TTC549 (cell line): Measurements from ENCODE around the gene SUCLG2.
"Not testable (repeated sequence)": the region's sequence is repeated elsewhere in the genome, so short reads cannot be mapped to it uniquely, and the experiment has no call there.

Source experiments
- FAIRE-seq: peaks from 2 replicates; lab custom pipeline; 2012; peaks lifted over from hg19 to GRCh38; lab: Jason Lieb, UNC

SUCLG2 gene

DNA sequence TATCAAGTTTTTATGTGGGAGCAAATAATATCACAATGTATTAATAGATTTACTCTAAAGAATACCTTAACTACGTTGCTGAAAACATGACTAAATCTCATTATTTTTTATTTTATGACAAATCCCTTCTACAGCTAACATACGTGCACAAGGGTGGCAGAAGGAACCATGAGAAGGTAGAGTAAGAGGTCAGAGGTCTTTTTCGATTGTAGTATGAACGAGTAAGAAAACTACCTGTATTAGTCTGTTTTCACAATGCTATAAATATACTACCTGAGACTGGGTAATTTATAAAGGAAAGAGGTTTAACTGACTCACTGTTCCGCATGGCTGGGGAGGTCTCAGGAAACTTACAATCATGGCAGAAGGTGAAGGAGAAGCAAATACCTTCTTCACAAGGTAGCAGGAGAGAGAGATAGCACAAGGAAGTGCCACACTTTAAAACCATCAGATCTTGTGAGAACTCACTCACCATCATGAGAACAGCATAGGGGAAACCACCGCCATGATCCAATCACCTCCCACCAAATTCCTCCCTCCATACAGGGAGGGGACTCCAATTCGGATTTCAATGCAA is 95.3 kb downstream of the SUCLG2 start:
- FAIRE-seq, result no peak

- no peak for FAIRE-seq
These were observed 96.0 kb downstream of the SUCLG2 start for GRCh38 chr3:67558426-67558825.

GRCh38 chr3:67557848-67558355 is 96.5 kb downstream of the SUCLG2 start:
- no peak for FAIRE-seq

DNA sequence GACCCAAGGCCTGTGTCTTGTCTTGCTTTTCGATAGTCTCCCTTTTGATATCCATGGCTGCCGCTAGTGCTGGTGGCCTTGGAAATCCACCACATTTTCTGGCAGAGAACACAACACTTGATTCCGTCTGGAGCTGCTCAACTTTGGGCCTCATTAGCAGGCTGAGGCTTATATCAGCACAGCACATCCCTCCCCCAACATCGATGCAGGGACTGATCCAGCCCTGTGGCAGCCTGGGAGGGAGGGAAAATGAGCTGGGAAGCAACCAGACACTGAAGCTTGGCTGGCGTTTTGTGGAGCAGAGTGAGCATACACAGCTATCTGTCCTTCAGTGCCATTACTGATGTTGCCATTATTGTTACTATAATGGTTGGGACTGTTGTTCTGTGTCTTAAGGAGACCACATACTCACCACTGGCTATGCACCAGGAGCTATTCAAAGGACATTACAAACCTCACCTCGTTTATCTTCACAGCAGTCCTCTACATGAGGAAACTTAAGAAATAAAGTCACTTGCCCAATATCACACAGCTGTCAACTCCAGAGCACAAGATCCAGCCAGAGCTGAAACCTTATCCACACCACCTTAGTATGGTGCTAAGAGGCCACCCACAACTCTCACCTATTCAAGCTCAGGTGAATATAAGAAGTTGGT is 102.9 kb downstream of the SUCLG2 start:
- FAIRE-seq, result no peak

- FAIRE-seq, result no peak
These were observed 103.9 kb downstream of the SUCLG2 start for GRCh38 chr3:67550541-67550940.

- not testable (repeated sequence) for FAIRE-seq
These were observed 111.7 kb downstream of the SUCLG2 start for GRCh38 chr3:67542502-67543250.

DNA sequence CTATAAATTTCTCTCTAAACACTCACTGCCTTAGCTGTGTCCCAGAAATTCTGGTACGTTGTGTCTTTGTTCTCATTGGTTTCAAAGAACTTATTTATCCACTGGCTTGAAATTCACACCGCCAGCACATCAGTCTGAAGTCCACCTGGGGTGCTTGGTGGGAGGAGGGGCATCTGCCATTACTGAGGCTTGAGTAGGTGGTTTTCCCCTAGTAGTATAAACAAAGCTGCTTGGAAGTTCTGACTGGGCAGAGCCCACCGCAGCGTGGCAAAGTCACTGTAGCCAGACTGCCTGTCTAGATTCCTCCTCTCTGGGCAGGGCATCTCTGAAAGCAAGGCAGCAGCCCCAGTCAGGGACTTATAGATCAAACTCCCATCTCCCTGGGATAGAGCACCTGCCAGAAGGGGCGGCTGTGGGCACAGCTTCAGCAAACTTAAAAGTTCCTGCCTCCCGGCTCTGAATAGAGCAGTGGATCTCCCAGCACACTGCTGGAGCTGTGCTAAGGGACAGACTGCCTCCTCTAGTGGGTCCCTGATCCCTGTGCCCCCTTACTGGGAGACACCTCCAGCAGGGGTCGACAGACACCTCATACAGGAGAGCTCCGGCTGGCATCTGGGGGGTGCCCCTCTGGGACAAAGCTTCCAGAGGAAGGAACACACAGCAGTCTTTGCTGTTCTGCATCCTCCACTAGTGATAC is 114.1 kb downstream of the SUCLG2 start:
- FAIRE-seq, result no peak

- not testable (repeated sequence) for FAIRE-seq
These were observed 117.2 kb downstream of the SUCLG2 start for GRCh38 chr3:67537203-67537602.

DNA sequence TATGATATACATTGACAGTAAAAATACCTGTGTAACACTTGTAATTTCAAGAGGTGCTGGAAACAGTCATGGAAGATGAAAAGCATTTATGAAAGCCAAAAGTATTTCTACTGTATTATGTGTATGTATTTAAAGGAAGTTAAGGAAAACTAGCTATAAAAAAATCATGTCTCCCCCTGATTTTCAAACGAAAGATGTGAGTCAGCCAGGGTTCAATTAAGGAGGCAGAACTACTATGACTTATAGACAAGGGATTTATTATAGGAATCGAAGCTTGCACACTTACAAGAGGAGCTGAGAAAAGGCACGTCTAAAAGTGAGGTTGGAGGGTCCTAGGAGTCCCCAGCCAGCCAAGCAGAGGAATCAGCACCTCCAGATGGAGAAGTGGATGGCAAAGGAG is 119.4 kb downstream of the SUCLG2 start:
- no peak for FAIRE-seq

- FAIRE-seq, result no peak
These were observed 119.8 kb downstream of the SUCLG2 start for GRCh38 chr3:67534594-67534993.

- FAIRE-seq, result no peak
These were observed 123.0 kb downstream of the SUCLG2 start for GRCh38 chr3:67531181-67532101.

DNA sequence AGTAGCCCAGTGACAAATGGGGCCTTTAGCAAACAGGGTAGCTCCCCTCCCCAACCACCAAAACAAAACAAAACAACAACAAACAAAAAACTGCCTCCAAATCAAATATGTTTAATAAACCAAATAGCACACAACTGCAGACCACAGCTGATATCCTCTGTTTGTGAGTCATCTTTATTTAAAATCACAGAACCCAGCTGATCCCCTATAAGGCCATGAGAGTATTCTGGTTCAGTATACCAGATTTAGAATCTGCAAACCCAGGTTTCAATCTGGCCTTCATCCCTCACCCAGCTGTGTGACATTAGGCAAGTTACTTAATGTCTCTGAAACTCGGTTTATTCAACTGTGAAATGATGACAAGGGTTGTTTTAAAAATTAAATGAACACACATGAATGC is 124.5 kb downstream of the SUCLG2 start:
- no peak for FAIRE-seq

DNA sequence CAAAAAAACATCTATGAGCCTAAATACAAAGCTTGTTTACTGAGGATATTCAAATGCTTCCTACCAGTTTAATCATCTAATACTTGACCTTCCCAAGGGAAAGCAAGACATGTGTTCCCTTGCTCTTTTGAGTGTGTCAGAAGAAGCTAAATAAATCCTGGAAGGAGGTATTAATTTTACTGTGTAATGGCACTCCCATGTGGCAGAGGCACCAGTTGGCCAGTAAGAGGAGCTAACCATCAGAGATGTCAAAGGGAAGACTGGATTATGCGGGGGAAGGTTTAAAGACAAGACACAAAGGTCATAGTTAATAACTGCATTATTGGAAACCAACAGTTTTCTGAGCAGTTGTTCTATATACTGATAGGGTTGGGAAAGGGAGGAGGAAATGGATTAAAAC is 125.1 kb downstream of the SUCLG2 start:
- FAIRE-seq, result no peak

GRCh38 chr3:67526246-67526645 is 128.2 kb downstream of the SUCLG2 start:
- no peak for FAIRE-seq

DNA sequence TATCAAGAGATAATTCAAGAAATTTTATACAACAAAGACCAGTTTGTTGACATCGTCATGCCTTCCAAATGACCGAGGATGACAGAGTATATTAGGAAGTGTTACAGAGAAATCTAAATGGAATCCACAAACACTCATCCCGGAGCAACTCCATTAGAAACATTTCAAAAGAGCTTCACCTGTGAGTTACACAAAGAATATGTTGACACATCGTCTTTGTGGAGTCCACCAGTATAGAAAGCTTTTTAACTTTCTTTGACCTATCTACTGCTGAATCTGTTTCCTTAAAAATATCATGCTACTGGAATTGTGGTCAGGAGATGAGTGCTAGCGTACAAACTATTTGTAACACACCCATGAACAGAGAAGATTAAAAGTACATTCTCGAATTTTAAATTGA is 130.4 kb downstream of the SUCLG2 start:
- no peak for FAIRE-seq

- FAIRE-seq, result no peak
These were observed 132.3 kb downstream of the SUCLG2 start for GRCh38 chr3:67522081-67522480.

DNA sequence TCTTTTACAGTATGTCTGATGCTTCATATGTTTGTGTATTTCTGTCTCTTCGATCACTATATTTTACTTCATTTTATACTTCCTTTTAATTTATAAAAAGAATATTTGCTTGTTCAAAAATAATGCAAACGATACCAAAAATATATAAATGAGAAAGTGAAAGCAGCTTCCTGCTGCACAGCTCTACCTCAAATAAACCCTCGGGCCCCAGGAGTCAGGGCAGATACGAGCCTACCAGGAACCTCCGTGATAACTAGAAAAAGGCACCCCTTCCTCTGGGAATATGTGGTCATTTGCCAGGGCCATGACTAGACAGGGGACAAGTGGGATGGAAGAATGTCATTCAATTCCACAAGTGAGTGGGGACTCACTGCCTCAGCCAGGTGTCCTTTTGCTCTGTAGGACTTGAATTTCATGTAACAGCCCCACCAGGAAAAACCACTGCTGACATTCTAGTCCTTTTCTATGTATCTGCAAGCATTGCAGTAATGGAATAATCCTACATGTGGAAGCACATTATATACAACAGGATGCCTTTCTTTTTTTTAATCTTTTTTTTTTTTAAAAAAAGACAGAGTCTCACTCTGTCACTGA is 133.3 kb downstream of the SUCLG2 start:
- no peak for FAIRE-seq

- FAIRE-seq, result no peak
These were observed 136.2 kb downstream of the SUCLG2 start for GRCh38 chr3:67518236-67518635.

GRCh38 chr3:67517781-67518180 is 136.6 kb downstream of the SUCLG2 start:
- no peak for FAIRE-seq

DNA sequence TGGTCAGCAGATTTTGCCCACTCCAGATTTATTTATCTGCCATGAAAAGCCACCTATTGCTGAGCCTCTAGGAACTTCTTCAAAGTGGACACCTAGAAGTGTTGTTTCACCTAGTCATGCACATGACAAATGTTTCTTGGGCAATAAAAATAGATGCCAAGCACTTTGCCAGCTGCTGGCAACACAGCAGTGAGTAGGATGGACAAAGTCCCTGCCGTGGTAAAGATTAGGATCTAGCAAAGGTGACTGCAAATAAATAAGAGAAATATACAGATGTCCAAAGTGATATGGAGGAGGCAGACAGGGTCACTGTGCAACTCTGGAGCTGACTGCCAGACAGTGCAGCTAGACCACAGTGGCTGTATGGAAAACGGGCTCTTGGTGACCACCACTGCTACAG is 137.9 kb downstream of the SUCLG2 start:
- no peak for FAIRE-seq

DNA sequence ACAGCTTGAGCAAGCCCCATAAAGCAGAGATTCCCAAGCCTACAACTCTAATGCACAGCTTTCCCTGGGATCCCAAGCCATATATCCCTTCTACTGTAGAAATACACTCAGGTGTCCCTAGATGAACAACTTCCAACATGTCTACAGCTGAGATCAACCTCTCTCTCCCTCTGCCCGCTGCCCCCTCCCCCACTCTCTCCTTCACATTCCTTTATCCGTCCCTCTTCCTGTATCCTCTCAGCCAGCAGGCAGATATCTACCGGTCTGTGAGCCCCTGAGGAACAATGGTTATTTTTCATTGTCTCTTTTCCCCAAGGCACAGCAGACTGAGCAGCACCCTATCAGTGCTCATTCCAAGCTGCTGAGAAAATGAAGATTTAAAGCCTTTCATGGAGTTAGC is 138.6 kb downstream of the SUCLG2 start:
- FAIRE-seq, result no peak
